K562 (cell line): ENCODE results near the gene CAPZB. TPM values are rescaled to one million over a fixed set of nuclear protein-coding genes. Genes with fewer than 3 reads are reported as not detected.

Experiments
- BCOR ChIP-seq: fragments of 450-650 bp; IDR thresholded peaks from 2 replicates; pipeline ENCODE4 v1.6.1; 2016
- CHCHD3 ChIP-seq: fragments of 250-450 bp; sonication (Bioruptor Pico); IDR thresholded peaks from 2 replicates; pipeline ENCODE4 v2.1.2; 2022; ENCODE audit warnings: mild to moderate bottlenecking
- DACH1 ChIP-seq: fragments of 450-650 bp; IDR thresholded peaks from 2 replicates; pipeline ENCODE4 v1.6.1; 2018; ENCODE audit not compliant: partially characterized antibody
- EP300 ChIP-seq: IDR thresholded peaks from 2 replicates; pipeline ENCODE4 v1.6.1; 2012; ENCODE audit warnings: low read length, improper control_type of control experiment
- ERF ChIP-seq: fragments of 450-650 bp; formaldehyde crosslinking; IDR thresholded peaks from 2 replicates; pipeline ENCODE4 v1.4.0; 2020; ENCODE audit warnings: mild to moderate bottlenecking, mixed read lengths
- HDAC2 ChIP-seq: fragments of 450-650 bp; IDR thresholded peaks from 2 replicates; pipeline ENCODE4 v1.6.1; 2016; ENCODE audit warnings: mild to moderate bottlenecking
- HDAC8 ChIP-seq: fragments of 450-650 bp; IDR thresholded peaks from 2 replicates; pipeline ENCODE4 v1.6.1; 2016; ENCODE audit warnings: mild to moderate bottlenecking, missing genetic modification characterization, moderate library complexity, missing compliant biosample characterization
- POLR2B ChIP-seq: fragments of 450-650 bp; IDR thresholded peaks from 2 replicates; pipeline ENCODE4 v1.6.1; 2018; ENCODE audit warnings: low read depth; ENCODE audit not compliant: partially characterized antibody
- PURB ChIP-seq: sonication (generic); formaldehyde crosslinking; IDR thresholded peaks from 2 replicates; pipeline ENCODE4 v1.9.0; 2021; ENCODE audit warnings: low read depth, mild to moderate bottlenecking, missing genetic modification reagents
- RFX5 ChIP-seq: IDR thresholded peaks from 2 replicates; pipeline ENCODE4 v1.6.1; 2011; ENCODE audit warnings: low read depth, mild to moderate bottlenecking, improper control_type of control experiment, low read length
- SLC30A9 ChIP-seq: fragments of 250-450 bp; sonication (Bioruptor Pico); IDR thresholded peaks from 2 replicates; pipeline ENCODE4 v1.8.0; 2022; ENCODE audit warnings: mild to moderate bottlenecking, moderate library complexity
- SMC3 ChIP-seq: conservative IDR thresholded peaks from 2 replicates; pipeline ENCODE4 v1.6.1; 2011; ENCODE audit warnings: low read depth, low read length, improper control_type of control experiment; ENCODE audit not compliant: insufficient read depth
- TGIF2 ChIP-seq: sonication (generic); formaldehyde crosslinking; IDR thresholded peaks from 2 replicates; pipeline ENCODE4 v1.8.1; 2022; ENCODE audit warnings: mild to moderate bottlenecking, missing genetic modification reagents, moderate library complexity
- TOE1 ChIP-seq, 2 experiments: fragments of 450-650 bp in 1 of 2; sonication (generic) in 1 of 2; formaldehyde crosslinking in 1 of 2; IDR thresholded peaks; 2 replicates each; pipeline versions ENCODE4 v1.7.1 to v1.8.0; 2016 to 2022; ENCODE audit warnings: borderline replicate concordance in 2 of 2, mild to moderate bottlenecking in 2 of 2, antibody characterized with exemption in 1 of 2, inconsistent platforms in 1 of 2, low read depth in 1 of 2, missing genetic modification reagents in 1 of 2, moderate library complexity in 1 of 2
- ZC3H11A ChIP-seq: IDR thresholded peaks from 2 replicates; pipeline ENCODE4 v1.6.1; 2012; ENCODE audit warnings: low read depth, low read length, improper control_type of control experiment
- ZNF232 ChIP-seq: sonication (generic); formaldehyde crosslinking; IDR thresholded peaks from 2 replicates; pipeline ENCODE4 v1.8.0; 2022; ENCODE audit warnings: mild to moderate bottlenecking, missing genetic modification reagents
- ZNF253 ChIP-seq: fragments of 250-450 bp; sonication (Bioruptor Pico); conservative IDR thresholded peaks from 2 replicates; pipeline ENCODE4 v1.6.1; 2021; ENCODE audit warnings: mild to moderate bottlenecking
- ZNF780A ChIP-seq: fragments of 250-450 bp; sonication (Bioruptor Pico); IDR thresholded peaks from 2 replicates; pipeline ENCODE4 v1.5.0; 2021; ENCODE audit warnings: mild to moderate bottlenecking
- polyA plus RNA-seq, 8 experiments: library from polyadenylated mRNA; depleted of rRNA in 4 of 8; stranded (reverse) in 5 of 8; unstranded in 3 of 8; fragments of >200 nt; fragmentation: Nextera tagmentation in 2 of 8; fragmentation: Illumina TruSeq in 1 of 8; extraction: Ambion mirVana in 2 of 8; extraction: Trizol in 1 of 8; gene quantifications; 2 replicates each; pipeline versions ENCODE4 v1.2.1 to v1.2.3, GENCODE V29; 2011 to 2014; ENCODE audit warnings: inconsistent platforms in 1 of 8, missing spikeins in 1 of 8
- total RNA-seq, 7 experiments: library from RNA; depleted of rRNA in 6 of 7; stranded (reverse); fragments of >200 nt in 6 of 7; fragmentation: Illumina TruSeq in 2 of 7; extraction: Trizol in 2 of 7; gene quantifications; 2 replicates each; pipeline versions ENCODE4 v1.2.1 to v1.2.3, GENCODE V29; 2011 to 2021; ENCODE audit warnings: low replicate concordance in 1 of 7
- TF ChIP-seq, protein P1 (sequence below): fragments of 200-600 bp; sonication (generic); IDR thresholded peaks from one replicate; pipeline ENCODE4 v1.6.1; 2012; ENCODE audit warnings: mild to moderate bottlenecking, low read depth, low read length, inconsistent platforms

CAPZB gene
- total and polyA plus RNA-seq, 9 of the 15 experiments (the other 6 are each of a cell fraction or from before 2014, with no cell fraction given) = 57.6 to 297 (median 125) TPM

DNA sequence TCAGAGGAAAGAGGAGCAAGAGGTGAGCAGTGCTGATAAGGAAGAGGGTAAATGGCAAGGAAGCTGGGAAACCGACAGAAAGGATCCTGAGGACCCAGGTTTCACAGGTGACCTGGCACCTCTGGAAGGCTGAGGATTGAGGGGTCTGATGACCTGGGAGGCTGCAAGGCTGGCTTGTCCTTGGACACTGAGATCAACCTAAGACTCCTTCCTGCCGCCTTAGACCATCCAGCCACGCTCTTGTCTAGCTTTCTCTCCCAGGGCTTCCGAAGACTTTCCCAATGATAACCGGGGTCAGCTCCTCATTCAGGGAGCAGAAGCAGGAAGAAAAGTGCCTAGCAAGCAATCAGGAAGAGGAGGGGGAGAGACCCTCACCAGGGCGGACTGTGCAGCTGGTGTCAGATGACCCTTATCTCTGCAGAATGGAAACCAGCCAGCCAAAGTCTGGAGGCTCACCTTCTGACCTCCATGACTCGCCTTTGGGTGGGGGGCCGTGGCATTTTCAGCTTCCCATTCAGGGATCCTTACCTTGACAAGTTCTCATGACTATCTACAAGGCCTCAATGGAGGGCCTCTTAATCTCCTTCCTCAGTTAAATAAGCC lies 77.7 kb downstream of the CAPZB start (continued):
- TF ChIP-seq, protein P1, sequence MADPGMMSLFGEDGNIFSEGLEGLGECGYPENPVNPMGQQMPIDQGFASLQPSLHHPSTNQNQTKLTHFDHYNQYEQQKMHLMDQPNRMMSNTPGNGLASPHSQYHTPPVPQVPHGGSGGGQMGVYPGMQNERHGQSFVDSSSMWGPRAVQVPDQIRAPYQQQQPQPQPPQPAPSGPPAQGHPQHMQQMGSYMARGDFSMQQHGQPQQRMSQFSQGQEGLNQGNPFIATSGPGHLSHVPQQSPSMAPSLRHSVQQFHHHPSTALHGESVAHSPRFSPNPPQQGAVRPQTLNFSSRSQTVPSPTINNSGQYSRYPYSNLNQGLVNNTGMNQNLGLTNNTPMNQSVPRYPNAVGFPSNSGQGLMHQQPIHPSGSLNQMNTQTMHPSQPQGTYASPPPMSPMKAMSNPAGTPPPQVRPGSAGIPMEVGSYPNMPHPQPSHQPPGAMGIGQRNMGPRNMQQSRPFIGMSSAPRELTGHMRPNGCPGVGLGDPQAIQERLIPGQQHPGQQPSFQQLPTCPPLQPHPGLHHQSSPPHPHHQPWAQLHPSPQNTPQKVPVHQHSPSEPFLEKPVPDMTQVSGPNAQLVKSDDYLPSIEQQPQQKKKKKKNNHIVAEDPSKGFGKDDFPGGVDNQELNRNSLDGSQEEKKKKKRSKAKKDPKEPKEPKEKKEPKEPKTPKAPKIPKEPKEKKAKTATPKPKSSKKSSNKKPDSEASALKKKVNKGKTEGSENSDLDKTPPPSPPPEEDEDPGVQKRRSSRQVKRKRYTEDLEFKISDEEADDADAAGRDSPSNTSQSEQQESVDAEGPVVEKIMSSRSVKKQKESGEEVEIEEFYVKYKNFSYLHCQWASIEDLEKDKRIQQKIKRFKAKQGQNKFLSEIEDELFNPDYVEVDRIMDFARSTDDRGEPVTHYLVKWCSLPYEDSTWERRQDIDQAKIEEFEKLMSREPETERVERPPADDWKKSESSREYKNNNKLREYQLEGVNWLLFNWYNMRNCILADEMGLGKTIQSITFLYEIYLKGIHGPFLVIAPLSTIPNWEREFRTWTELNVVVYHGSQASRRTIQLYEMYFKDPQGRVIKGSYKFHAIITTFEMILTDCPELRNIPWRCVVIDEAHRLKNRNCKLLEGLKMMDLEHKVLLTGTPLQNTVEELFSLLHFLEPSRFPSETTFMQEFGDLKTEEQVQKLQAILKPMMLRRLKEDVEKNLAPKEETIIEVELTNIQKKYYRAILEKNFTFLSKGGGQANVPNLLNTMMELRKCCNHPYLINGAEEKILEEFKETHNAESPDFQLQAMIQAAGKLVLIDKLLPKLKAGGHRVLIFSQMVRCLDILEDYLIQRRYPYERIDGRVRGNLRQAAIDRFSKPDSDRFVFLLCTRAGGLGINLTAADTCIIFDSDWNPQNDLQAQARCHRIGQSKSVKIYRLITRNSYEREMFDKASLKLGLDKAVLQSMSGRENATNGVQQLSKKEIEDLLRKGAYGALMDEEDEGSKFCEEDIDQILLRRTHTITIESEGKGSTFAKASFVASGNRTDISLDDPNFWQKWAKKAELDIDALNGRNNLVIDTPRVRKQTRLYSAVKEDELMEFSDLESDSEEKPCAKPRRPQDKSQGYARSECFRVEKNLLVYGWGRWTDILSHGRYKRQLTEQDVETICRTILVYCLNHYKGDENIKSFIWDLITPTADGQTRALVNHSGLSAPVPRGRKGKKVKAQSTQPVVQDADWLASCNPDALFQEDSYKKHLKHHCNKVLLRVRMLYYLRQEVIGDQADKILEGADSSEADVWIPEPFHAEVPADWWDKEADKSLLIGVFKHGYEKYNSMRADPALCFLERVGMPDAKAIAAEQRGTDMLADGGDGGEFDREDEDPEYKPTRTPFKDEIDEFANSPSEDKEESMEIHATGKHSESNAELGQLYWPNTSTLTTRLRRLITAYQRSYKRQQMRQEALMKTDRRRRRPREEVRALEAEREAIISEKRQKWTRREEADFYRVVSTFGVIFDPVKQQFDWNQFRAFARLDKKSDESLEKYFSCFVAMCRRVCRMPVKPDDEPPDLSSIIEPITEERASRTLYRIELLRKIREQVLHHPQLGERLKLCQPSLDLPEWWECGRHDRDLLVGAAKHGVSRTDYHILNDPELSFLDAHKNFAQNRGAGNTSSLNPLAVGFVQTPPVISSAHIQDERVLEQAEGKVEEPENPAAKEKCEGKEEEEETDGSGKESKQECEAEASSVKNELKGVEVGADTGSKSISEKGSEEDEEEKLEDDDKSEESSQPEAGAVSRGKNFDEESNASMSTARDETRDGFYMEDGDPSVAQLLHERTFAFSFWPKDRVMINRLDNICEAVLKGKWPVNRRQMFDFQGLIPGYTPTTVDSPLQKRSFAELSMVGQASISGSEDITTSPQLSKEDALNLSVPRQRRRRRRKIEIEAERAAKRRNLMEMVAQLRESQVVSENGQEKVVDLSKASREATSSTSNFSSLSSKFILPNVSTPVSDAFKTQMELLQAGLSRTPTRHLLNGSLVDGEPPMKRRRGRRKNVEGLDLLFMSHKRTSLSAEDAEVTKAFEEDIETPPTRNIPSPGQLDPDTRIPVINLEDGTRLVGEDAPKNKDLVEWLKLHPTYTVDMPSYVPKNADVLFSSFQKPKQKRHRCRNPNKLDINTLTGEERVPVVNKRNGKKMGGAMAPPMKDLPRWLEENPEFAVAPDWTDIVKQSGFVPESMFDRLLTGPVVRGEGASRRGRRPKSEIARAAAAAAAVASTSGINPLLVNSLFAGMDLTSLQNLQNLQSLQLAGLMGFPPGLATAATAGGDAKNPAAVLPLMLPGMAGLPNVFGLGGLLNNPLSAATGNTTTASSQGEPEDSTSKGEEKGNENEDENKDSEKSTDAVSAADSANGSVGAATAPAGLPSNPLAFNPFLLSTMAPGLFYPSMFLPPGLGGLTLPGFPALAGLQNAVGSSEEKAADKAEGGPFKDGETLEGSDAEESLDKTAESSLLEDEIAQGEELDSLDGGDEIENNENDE = no peak
- TF ChIP-seq SMC3 = no peak
- TF ChIP-seq ZNF780A (CRISPR knock-in tag) = no peak
- no peak for TF ChIP-seq RFX5
- TF ChIP-seq HDAC8 = no peak
- no peak for TF ChIP-seq POLR2B
- no peak for TF ChIP-seq SLC30A9 (CRISPR knock-in tag)
- no peak for TF ChIP-seq TGIF2 (CRISPR knock-in tag)
- TF ChIP-seq DACH1 = no peak
- TF ChIP-seq PURB = no peak
- TF ChIP-seq BCOR = no peak
- TF ChIP-seq ZNF232 = no peak
- TF ChIP-seq ZNF253 (CRISPR knock-in tag) = no peak
- TF ChIP-seq CHCHD3 = no peak
- TF ChIP-seq TOE1 (IDR thresholded peaks at IDR 0.05; ENCODE audit: borderline replicate concordance) = no peak
- TF ChIP-seq TOE1 (CRISPR knock-in tag; IDR thresholded peaks at IDR 0.05; ENCODE audit: borderline replicate concordance, low read depth) = no peak
- no peak for TF ChIP-seq ZC3H11A
- TF ChIP-seq HDAC2 = peak; percentile 79
- TF ChIP-seq EP300 = peak; percentile 79; the same call in 1 of the 2 replicates
- no peak for TF ChIP-seq ERF (CRISPR knock-in tag)
